OCI-LY1 (cell line): Measurements from ENCODE around the gene KCNH1.

Experiments used
- CTCF ChIP-seq: fragments of 200-600 bp; sonication (generic), shearing (Covaris generic); IDR thresholded peaks from 2 replicates; pipeline ENCODE4 v1.5.1; 2017; ENCODE audit warnings: mild to moderate bottlenecking, antibody characterized with exemption, low read length, moderate library complexity, mixed read lengths
- EZH2 ChIP-seq: fragments of 200-600 bp; sonication (generic), shearing (Covaris generic); IDR thresholded peaks from 2 replicates; pipeline ENCODE4 v1.8.0; 2017; ENCODE audit warnings: borderline replicate concordance, mixed run types, mild to moderate bottlenecking, antibody characterized with exemption, low read length, moderate library complexity, mixed read lengths

- TF ChIP-seq CTCF (no peak), EZH2 (no peak)
These were observed 363.5 kb downstream of the KCNH1 start for GRCh38 chr1:210770396-210770984.
